Right renal pelvis (tissue), 4 donors: Measurements from ENCODE around the gene ANKLE2. TPM values are rescaled to one million over a fixed set of nuclear protein-coding genes. Genes with fewer than 3 reads are reported as not detected.
"Not testable (repeated sequence)": the region's sequence is repeated elsewhere in the genome, so short reads cannot be mapped to it uniquely, and the experiment has no call there.

ENCODE experiments used
- DNase-seq, 4 donors: peaks; one replicate each; pipeline ENCODE4 v3.0.0-alpha.2; 2013; ENCODE audit warnings: low read depth in 4 of 4, low spot score in 3 of 4, missing footprints in 1 of 4
- polyA plus RNA-seq, 4 donors: library from polyadenylated mRNA; unstranded; fragments of 120-200 nt; gene quantifications; one replicate each; pipeline ENCODE4 v1.2.1, GENCODE V29; 2013; ENCODE audit not compliant: insufficient read length in 4 of 4

Gene ANKLE2
- polyA plus RNA-seq: 10 to 100 TPM; 60.1 to 66.6 (median 62.8) TPM

DNA sequence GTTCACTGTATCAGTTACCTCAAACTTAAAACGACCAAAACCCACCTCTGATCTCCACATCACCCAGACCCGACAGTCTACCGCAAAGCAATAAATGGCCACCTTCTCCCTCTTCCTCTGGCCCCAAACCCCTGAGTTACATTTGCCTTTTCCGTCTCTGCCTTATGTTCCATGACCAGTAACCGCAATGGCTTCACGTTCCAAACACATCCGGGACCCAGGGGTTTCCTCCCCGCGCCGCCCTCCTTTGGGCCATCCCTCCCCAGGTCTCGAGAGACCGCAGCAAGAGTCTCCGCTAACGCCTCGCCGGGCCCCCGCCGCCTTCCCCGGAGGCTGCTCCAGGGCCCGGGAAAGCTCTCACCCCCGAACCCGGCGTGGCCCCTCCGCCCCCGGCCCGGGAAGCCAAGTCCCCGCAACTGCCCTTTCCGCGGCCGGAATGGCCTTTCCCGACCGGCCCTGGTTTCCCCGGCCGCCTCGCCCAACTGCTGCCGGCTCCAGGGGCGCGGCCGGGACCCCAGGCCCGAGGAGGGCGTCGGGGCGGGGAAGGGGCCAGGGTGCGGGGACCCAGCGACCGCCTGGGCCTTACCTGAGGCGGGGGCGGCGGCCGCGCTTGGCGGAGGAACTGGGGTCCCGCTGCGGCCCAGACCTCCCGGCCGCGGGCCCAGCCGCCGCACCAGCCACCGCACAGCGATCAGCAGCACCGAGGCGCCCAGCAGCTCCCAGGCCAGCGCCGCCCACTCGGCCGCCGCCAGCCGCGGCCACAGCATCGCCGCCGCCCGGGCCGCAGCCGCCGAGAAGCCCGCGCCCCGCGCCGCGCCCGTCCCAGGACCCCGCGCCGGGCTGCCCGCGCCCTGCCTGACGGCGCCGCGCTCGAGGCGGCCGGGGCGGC is at the start of gene ANKLE2:
Gene ANKLE2, minus strand, starts transcription at position 801 of the 889 bp plus-strand sequence. Its CDS starts 34 bp downstream, at position 767.
- DNase-seq: no peak

DNA sequence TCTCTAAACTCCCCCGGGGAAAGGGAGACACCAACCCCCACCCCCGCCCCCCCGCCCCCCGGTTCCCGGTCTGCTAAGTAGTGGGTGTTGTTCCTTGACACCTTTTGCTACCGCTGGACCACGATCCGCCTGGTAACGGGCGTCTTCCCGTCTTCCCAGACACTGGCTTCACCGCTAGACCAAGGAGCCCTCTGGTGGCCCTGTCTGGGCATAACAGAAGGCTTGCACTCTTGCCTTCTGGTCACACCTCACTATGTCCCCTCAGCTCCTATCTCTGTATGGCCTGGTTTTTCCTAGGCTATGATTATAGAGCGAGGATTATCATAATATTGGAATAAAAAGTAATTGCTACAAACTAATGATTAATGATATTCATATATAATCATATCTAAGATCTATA is 47.8 kb upstream of the ANKLE2 start:
- DNase-seq: not testable (repeated sequence)

DNA sequence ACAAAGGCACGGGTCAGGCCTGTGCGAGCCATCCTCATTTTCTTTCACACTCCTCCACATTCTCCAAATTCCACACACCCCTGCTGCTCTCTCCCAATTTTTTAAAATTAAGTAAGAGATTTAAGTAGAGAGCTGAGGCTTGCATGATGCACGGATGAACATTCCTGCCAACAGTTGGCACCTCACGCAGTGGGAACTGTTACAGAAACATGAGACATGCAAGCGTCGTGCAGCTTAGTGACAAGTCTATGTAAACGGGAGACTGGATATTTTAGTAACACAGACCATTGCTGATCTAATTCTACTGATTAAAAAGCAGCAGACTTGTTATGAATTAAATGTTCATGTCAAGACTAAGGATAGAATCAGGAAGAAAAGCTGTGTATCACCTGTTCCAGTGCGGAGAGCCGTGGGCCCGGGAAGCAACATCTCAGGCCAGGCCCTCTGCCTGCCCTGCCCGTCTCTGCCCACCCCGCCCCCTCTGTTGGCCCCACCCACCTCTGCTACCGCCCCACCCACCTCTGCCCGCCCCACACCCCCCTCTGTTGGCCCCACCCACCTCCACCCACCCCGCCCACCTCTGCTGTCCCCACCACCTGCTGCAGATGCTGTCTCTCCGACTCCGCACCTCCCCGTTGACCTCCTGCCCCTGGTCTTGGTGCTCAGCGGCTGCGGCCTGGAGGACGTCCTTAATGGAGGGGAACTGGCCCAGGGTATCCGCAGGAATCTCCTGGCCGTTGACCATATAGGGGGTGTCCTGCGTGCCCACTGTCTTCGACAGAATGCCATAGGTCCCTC is 45.9 kb upstream of the ANKLE2 start:
- no peak for DNase-seq

GRCh38 chr12:132806857-132807256 is 45.2 kb upstream of the ANKLE2 start:
- no peak for DNase-seq

GRCh38 chr12:132804426-132804861 is 42.8 kb upstream of the ANKLE2 start:
- no peak for DNase-seq

DNA sequence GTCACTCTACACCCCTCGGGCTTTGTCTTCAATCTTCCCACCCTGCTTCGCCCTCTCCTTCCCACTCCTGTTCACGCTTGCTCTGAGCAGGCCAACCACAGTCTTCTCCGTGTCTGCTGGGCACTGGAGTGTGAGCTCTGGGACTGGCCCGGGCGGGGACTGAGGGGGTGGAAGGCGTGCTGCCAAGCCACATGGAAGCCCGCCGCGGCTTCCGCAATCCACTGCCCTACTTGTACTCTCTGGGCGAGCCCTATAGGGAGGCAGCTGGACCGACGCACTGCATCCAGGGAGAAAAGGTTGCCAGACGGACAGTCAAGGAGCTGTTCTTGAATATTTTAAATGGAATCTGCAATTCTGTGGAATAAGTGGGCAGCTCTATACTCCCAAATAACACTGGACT is 42.3 kb upstream of the ANKLE2 start:
- DNase-seq: no peak

- no peak for DNase-seq
Measured at GRCh38 chr12:132803125-132803524, 41.5 kb upstream of the ANKLE2 start.

DNA sequence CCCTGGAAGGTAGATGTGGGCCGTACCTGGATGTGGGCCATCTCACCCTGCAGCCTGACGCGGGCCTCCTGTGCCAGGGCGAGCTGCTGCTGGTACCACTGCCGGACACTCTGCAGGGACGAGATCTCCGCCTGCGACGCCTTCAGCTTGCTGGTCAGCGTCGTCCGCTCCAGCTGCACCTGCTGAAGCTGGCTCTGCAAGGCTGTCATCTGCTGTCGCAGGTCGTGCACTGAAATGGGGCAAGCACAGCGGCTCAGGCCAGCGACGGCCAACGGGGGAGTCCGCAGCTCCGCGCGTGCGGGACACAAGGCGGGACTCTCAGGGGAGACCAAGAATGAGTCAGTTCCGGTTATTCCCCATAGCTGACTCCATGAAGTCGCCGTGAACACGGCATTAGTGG is 40.1 kb upstream of the ANKLE2 start:
- no peak for DNase-seq

DNA sequence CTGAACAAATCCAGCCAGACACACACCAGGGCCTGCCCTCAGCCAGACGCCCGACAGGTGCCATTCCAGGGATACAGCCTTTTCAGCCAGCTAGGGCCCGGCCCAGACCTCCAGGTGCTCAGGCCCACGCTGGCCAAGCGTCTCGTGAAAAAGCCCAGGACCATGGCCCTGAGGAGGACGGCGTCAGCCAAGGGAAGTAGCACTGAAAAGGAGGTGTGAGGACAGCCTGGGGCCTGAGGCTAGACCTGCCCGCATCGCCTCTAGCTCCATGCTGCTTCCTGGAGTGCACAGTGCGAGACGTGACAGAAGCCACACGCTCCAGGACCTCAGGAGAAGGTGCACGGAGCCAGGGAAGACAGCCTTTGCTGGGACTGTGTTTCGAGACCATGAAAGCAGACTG is 37.2 kb upstream of the ANKLE2 start:
- no peak for DNase-seq

GRCh38 chr12:132797820-132798570 is 36.4 kb upstream of the ANKLE2 start:
- DNase-seq: no peak

DNA sequence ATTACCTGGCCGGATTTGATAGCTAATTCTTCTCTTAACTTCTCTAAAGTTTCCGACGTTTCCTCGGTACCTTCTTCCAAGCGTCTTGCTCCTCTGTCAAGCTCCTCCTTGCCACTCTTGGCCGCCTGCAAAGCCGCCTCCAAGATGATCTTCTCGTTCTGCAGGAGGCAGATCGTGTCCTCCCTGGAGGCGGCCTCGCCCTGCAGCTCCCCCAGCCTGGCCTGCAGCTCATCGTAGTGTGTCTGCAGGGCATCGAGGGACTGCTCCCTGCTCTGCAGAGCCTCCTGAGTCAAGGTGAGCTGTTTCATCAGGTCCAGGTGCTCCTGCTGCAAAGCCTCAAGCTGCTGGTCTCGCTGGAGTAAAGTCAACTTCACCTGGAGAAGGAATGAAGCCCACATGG is 34.2 kb upstream of the ANKLE2 start:
- DNase-seq: no peak

GRCh38 chr12:132791940-132792339 is 30.3 kb upstream of the ANKLE2 start:
- not testable (repeated sequence) for DNase-seq

DNA sequence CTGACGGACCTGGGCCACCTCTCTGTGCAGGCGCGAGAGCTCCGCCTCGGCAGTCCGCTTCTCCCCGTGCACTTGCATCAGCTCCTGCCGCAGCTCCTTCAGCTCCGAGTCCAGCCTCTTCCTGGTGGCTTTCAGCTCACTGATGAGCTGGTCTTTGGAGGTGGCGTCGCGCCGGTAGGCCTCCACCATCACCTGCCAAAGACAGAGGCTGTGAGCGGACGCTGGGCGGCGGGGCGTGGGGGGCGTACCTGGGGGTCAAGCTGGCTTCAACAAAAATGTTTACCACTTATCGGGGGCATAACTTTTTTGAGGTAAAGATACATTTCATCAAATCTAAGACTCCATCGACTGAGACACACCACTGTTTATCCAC is 27.5 kb upstream of the ANKLE2 start:
- DNase-seq: no peak

DNA sequence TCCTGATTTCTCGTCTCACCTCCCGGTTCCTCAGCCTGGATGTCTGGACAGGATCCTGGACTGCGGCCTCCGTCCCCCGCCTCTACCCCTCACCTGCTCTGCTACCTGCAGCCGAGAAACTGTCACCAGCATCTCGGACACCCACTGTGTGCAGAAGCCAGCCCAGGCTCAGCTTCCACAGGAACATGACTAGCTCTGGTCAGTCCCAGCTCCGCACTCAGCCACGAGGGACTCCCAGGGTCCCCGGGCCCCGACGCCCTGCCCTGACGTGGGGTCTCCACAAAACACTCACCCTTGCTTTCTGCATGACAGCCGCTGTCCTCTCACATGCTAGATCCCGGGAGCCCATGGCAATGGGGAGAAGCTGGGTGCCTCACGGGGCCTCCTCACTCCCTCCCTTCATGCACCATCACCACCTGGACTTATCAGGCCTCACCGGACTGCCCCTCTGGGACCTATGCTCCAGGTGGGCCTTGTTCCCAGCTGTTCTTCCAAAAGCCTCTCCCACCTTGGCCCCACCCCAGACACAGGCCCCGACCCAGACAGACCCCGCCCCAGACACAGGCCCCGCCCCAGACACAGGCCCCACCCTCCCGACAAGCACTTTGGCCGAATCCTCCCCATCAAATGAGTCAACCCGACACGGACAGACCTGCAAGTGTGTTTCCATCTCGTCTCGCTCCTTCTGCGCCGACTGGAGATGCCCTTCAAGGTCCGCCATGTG is 26.9 kb upstream of the ANKLE2 start:
- no peak for DNase-seq

GRCh38 chr12:132787877-132788276 is 26.2 kb upstream of the ANKLE2 start:
- no peak for DNase-seq

- DNase-seq: no peak
Measured at GRCh38 chr12:132786192-132786591, 24.6 kb upstream of the ANKLE2 start.

DNA sequence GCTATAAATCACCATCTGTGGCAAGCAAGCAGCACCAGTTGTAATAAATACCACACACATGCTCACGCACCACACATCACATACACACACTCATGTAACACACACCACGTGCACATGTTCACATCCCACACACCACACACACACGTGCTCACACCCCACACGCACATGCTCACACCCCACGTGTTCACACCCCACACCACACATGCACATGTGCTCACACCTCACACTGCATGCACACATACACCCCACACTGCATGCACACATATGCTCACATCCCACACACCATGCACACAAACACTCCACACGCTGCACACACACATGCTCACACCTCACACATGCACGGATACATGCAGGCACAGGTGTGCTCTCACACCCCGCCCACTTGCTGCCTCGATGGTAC is 22.9 kb upstream of the ANKLE2 start:
- no peak for DNase-seq

DNA sequence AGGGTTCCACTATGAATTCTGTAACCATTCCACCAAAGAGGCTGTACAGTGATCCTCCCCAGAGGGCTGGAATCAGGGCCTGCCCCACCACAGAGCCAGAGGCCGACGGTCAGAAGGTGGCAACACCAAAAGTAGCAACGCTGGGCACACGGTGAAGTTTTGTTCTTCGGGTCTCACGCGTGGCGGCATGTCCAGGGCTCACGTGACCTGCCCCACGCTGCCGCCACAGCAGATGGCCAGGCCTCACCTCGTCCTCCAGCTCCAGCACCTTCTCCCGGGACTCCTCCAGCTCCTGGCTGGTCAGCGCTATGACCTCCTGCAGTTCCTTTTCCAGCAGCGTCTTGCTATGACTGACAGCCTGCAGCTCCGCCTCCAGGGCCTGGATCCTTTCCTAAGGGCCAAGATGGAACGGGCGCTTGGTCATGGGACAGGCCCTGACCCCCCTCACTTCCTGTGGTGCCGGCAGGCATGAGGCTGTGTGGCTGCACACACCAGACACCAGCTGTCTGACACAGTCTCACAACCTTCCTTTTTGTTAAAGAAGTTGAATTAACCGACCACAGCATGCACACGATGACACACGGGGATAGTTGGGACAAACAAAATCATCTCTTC is 22.4 kb upstream of the ANKLE2 start:
- DNase-seq: no peak

- DNase-seq: no peak
Measured at GRCh38 chr12:132781938-132782337, 20.3 kb upstream of the ANKLE2 start.
